ENCODE measurements around the gene SLC35F2. TPM values are rescaled to one million over a fixed set of nuclear protein-coding genes. Genes with fewer than 3 reads are reported as not detected.

Gene SLC35F2
- total RNA-seq, 3 donors from 2014 or later = 5.7 to 6.9 (median 5.8) TPM

DNA sequence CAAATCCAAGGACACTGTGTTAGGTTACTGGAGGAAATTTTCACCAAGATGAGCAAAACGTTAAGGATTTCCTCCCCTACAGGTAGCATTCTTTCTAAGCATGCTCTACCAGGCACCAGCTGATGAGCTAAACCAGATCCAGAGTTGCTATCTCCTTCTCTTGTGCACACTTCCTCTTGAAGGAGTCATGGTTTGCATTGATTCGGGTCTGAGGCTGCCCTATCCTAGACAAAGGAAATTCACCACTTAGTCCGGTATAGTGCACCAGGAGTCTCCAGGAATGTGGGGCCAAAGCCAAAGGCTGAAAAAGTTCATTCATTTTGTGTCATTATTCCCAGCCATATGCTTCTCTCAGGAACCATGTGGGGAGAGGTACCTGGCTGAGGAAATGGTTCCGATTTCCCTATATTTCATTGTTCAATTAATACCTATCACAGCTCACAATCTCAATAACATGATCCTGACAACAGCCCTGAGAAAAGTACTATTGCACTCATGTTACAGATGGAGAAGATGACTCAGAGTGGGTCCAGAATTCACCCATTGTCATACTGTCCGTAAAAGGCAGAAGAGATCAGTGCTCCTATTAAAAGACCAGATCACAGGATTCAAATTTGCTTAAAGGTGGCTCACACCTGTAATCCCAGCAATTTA lies 39.1 kb downstream of the SLC35F2 start:
- TF ChIP-seq POLR2AphosphoS5 (IDR thresholded peaks at IDR 0.05) = no peak
- TF ChIP-seq, protein P1, sequence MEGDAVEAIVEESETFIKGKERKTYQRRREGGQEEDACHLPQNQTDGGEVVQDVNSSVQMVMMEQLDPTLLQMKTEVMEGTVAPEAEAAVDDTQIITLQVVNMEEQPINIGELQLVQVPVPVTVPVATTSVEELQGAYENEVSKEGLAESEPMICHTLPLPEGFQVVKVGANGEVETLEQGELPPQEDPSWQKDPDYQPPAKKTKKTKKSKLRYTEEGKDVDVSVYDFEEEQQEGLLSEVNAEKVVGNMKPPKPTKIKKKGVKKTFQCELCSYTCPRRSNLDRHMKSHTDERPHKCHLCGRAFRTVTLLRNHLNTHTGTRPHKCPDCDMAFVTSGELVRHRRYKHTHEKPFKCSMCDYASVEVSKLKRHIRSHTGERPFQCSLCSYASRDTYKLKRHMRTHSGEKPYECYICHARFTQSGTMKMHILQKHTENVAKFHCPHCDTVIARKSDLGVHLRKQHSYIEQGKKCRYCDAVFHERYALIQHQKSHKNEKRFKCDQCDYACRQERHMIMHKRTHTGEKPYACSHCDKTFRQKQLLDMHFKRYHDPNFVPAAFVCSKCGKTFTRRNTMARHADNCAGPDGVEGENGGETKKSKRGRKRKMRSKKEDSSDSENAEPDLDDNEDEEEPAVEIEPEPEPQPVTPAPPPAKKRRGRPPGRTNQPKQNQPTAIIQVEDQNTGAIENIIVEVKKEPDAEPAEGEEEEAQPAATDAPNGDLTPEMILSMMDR (IDR thresholded peaks at IDR 0.05) = no peak
- no peak for TF ChIP-seq POLR2A (IDR thresholded peaks at IDR 0.05)
- Histone ChIP-seq H3K27me3 (no peaks in the 10 kb centered on the region), H3K4me1 (no peaks in the 10 kb centered on the region), H3K9me3 (no peaks in the 10 kb centered on the region), H3K36me3 (no peaks in the 10 kb centered on the region), H3K27ac (no peak overlapping the region), H3K4me3 (no peak overlapping the region)
- intact Hi-C loops (cut with DNase I; ENCODE audit: low total_unique reads) = no loop called here
- no peak for DNase-seq (ENCODE audit: low spot score in 2 of 2)

DNA sequence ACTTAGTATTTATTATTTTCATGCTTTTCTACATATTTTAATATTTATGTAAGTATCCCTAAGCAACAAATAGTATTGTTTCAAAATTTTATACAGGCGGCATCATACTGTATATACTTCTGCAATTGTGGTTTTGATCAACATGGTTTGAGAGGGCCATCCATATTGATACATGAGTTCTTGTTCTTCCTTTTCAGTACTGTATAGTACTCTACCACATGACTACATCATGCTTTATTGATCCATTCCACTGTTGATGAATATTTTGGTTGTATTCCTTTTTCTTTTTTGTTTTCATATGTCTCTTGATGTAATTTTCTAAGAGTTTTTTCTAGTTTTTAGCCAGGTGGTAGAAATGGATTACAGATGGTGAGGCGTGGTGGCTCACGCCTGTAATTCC lies 40.1 kb downstream of the SLC35F2 start:
- TF ChIP-seq POLR2AphosphoS5 (IDR thresholded peaks at IDR 0.05) (no peak), POLR2A (IDR thresholded peaks at IDR 0.05) (no peak)
- TF ChIP-seq, protein P1 (IDR thresholded peaks at IDR 0.05) = no peak
- no peaks in the 10 kb centered on the region for H3K9me3 ChIP-seq
- intact Hi-C loops (cut with DNase I; ENCODE audit: low total_unique reads) = no loop called here

DNA sequence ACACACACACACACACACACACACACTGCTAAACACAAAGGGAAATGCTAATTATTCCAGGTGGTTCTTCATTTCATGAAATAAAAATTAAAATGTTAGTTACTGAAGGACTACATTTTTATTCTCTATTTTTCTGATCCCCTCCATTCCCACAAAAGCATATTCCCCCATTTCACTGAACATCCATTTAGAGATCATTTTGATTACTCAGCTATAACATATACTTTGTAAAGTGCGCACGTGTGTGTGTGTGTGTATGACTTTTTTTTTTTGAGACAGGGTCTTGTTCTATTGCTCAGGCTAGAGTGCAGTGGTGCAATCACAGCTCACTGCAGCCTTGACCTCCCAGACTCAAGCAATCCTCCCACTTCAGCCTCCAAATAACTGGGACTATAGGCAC lies 42.6 kb downstream of the SLC35F2 start:
- H3K4me3 ChIP-seq = no peak overlapping the region
- intact Hi-C loops (cut with DNase I; ENCODE audit: low total_unique reads) = no loop called here
- no peaks in the 10 kb centered on the region for H3K36me3 ChIP-seq
- no peak for DNase-seq (ENCODE audit: low spot score in 2 of 2)
- H3K4me1 ChIP-seq = no peaks in the 10 kb centered on the region
- H3K27ac ChIP-seq = no peak overlapping the region
- no peaks in the 10 kb centered on the region for H3K27me3 ChIP-seq
- TF ChIP-seq, protein P1 (IDR thresholded peaks at IDR 0.05) = no peak
- H3K9me3 ChIP-seq = no peaks in the 10 kb centered on the region

More for the DNA sequence above, 40.1 kb downstream of the SLC35F2 start:
- H3K36me3 ChIP-seq = no peaks in the 10 kb centered on the region
- no peaks in the 10 kb centered on the region for H3K27me3 ChIP-seq
- no peak overlapping the region for H3K27ac ChIP-seq
- H3K4me3 ChIP-seq = no peak overlapping the region
- no peaks in the 10 kb centered on the region for H3K4me1 ChIP-seq
- DNase-seq (ENCODE audit: low spot score in 2 of 2) = no peak

DNA sequence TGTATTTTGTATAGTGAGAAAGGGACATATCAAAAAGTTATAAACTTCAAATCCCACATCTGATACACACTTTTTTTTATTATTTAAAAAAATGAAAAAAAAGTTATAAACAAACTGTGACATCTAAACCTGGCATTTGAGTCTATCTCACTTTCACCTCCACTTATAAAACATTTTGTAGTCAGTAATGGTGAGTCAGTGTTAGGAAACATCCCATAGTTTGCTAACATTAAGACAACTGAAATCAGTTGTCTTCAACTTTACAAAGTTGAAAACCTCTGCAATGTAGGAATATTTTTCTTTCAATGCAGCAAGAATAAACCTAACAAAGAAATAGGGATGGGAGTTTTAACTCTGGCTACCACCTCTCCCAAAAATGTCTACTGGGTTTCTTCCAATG lies 47.7 kb downstream of the SLC35F2 start:
- no peak for TF ChIP-seq POLR2A (IDR thresholded peaks at IDR 0.05)
- TF ChIP-seq, protein P1 (IDR thresholded peaks at IDR 0.05) = no peak
- no peak for TF ChIP-seq POLR2AphosphoS5 (IDR thresholded peaks at IDR 0.05)
- no peaks in the 10 kb centered on the region for H3K9me3 ChIP-seq
- H3K4me1 ChIP-seq = no peaks in the 10 kb centered on the region
- H3K27me3 ChIP-seq = no peaks in the 10 kb centered on the region
- intact Hi-C loops (cut with DNase I; ENCODE audit: low total_unique reads) = no loop called here
- H3K36me3 ChIP-seq = no peaks in the 10 kb centered on the region
- H3K4me3 ChIP-seq = no peak overlapping the region
- DNase-seq (ENCODE audit: low spot score in 2 of 2) = no peak
- no peak overlapping the region for H3K27ac ChIP-seq

DNA sequence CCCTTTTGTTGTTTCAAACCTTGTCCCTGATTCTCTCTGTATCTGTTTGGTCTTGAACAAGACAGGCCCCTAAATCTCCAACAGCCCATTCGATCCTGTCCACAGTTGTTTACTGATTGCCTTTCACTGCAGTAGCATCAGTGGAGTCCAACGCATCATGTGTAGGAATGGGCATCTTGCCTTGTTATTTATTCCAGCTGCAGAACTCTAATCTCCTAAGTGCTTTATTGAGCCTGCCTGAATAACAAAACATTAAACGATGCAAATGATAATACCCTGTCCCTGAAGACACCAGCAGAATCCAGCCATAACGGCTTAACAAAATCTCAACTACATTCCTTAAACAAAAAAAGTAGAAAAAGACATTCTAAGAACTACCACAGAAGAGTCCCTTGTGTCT lies 50.1 kb downstream of the SLC35F2 start:
- no peak overlapping the region for H3K27ac ChIP-seq
- no peak for DNase-seq (ENCODE audit: low spot score in 2 of 2)
- H3K4me1 ChIP-seq = no peaks in the 10 kb centered on the region
- no peaks in the 10 kb centered on the region for H3K36me3 ChIP-seq
- no peak overlapping the region for H3K4me3 ChIP-seq
- no peaks in the 10 kb centered on the region for H3K9me3 ChIP-seq
- intact Hi-C loops (cut with DNase I; ENCODE audit: low total_unique reads) = no loop called here
- no peaks in the 10 kb centered on the region for H3K27me3 ChIP-seq
- TF ChIP-seq POLR2A (IDR thresholded peaks at IDR 0.05) = no peak
- TF ChIP-seq, protein P1 (IDR thresholded peaks at IDR 0.05) = no peak
- no peak for TF ChIP-seq POLR2AphosphoS5 (IDR thresholded peaks at IDR 0.05)

Measured in breast epithelium (tissue), 4 donors.